Neural cell (in vitro differentiated cells): ENCODE data around the gene NUP50. TPM values are rescaled to one million over a fixed set of nuclear protein-coding genes. Genes with fewer than 3 reads are reported as not detected.

Experiments used
- H2AFZ ChIP-seq: fragments of 200-600, 300-800 bp; sonication (generic), shearing (Covaris generic); 2 replicates; pipeline ENCODE4 v1.6.0; 2014; ENCODE audit warnings: low read depth, mild to moderate bottlenecking, antibody characterized with exemption, low read length, moderate library complexity
- H3F3A ChIP-seq: fragments of 200-600 bp; shearing (Covaris generic); 2 replicates; pipeline ENCODE4 v1.6.1; 2016; ENCODE audit warnings: mild to moderate bottlenecking, moderate library complexity, mixed read lengths, antibody characterized with exemption, low read length; ENCODE audit not compliant: insufficient read depth, poor library complexity, severe bottlenecking
- H3K27ac ChIP-seq: fragments of 200-600, 300-800 bp; sonication (generic), shearing (Covaris generic); 2 replicates; pipeline ENCODE4 v1.5.1; 2014; ENCODE audit warnings: mild to moderate bottlenecking, low read length, moderate library complexity
- H3K27me3 ChIP-seq: fragments of 300-800, 200-600 bp; sonication (generic), shearing (Covaris generic); 2 replicates; pipeline ENCODE4 v1.6.0; 2014; ENCODE audit warnings: mild to moderate bottlenecking, low read depth, low read length, moderate library complexity; ENCODE audit not compliant: insufficient read depth
- H3K36me3 ChIP-seq: fragments of 300-800, 200-600 bp; sonication (generic), shearing (Covaris generic); 2 replicates; pipeline ENCODE4 v1.5.1; 2014; ENCODE audit warnings: mild to moderate bottlenecking, antibody characterized with exemption, low read length, moderate library complexity; ENCODE audit not compliant: insufficient read depth
- H3K4me2 ChIP-seq: fragments of 300-800, 200-600 bp; sonication (generic), shearing (Covaris generic); 2 replicates; pipeline ENCODE4 v1.6.0; 2014; ENCODE audit warnings: mild to moderate bottlenecking, low read length
- H3K4me3 ChIP-seq: fragments of 300-800, 200-600 bp; sonication (generic), shearing (Covaris generic); 2 replicates; pipeline ENCODE4 v1.5.1; 2014; ENCODE audit warnings: mild to moderate bottlenecking, low read length, moderate library complexity
- H3K79me2 ChIP-seq: fragments of 200-600 bp; shearing (Covaris generic); replicated peaks from 2 replicates; pipeline ENCODE4 v1.6.0; 2014; ENCODE audit warnings: mild to moderate bottlenecking, low read length, moderate library complexity; ENCODE audit not compliant: insufficient read depth
- H3K9ac ChIP-seq: fragments of 300-800, 200-600 bp; sonication (generic), shearing (Covaris generic); 2 replicates; pipeline ENCODE4 v1.6.1; 2016; ENCODE audit warnings: mild to moderate bottlenecking, low read length, mixed read lengths
- H3K9me2 ChIP-seq: fragments of 200-600 bp; shearing (Covaris generic); 2 replicates; pipeline ENCODE4 v1.6.1; 2016; ENCODE audit warnings: mild to moderate bottlenecking, low read length, mixed read lengths; ENCODE audit not compliant: insufficient read depth
- H3K9me3 ChIP-seq: fragments of 200-600, 300-800 bp; sonication (generic), shearing (Covaris generic); 2 replicates; pipeline ENCODE4 v1.6.1; 2016; ENCODE audit warnings: mild to moderate bottlenecking, mixed run types, low read length, moderate library complexity, mixed read lengths
- H4K20me1 ChIP-seq: fragments of 200-600 bp; shearing (Covaris generic); 2 replicates; pipeline ENCODE4 v1.6.1; 2016; ENCODE audit warnings: mild to moderate bottlenecking, mixed run types; ENCODE audit not compliant: insufficient read depth
- EP300 ChIP-seq: fragments of 450-650 bp; conservative IDR thresholded peaks from 2 replicates; pipeline ENCODE4 v1.6.1; 2014; ENCODE audit warnings: antibody characterized with exemption, mild to moderate bottlenecking, moderate library complexity; ENCODE audit not compliant: poor library complexity, severe bottlenecking
- EZH2 ChIP-seq: fragments of 200-600, 300-800 bp; shearing (Covaris generic), sonication (generic); IDR thresholded peaks from 2 replicates; pipeline ENCODE4 v1.6.1; 2014; ENCODE audit warnings: antibody characterized with exemption, low read length, borderline replicate concordance, mild to moderate bottlenecking; ENCODE audit not compliant: insufficient read depth, poor library complexity, severe bottlenecking
- MXI1 ChIP-seq: fragments of 450-650 bp; conservative IDR thresholded peaks from 2 replicates; pipeline ENCODE4 v1.6.1; 2014; ENCODE audit warnings: antibody characterized with exemption, mild to moderate bottlenecking; ENCODE audit not compliant: poor library complexity, severe bottlenecking
- POLR2AphosphoS5 ChIP-seq: IDR thresholded peaks from 2 replicates; pipeline ENCODE4 v1.6.1; 2012
- RAD21 ChIP-seq: fragments of 450-650 bp; conservative IDR thresholded peaks from 2 replicates; pipeline ENCODE4 v1.6.1; 2014; ENCODE audit warnings: antibody characterized with exemption, mild to moderate bottlenecking, moderate library complexity
- SMC3 ChIP-seq: fragments of 450-650 bp; conservative IDR thresholded peaks from 2 replicates; pipeline ENCODE4 v1.6.1; 2014; ENCODE audit warnings: antibody characterized with exemption, mild to moderate bottlenecking, moderate library complexity; ENCODE audit not compliant: poor library complexity
- TAF1 ChIP-seq: IDR thresholded peaks from 2 replicates; pipeline ENCODE4 v1.6.1; 2012; ENCODE audit warnings: low read depth
- polyA plus RNA-seq: library from polyadenylated mRNA; depleted of rRNA; stranded (reverse); fragments of >200 nt; gene quantifications from 2 replicates; pipeline ENCODE4 v1.2.3, GENCODE V29; 2014
- TF ChIP-seq, protein P1 (sequence below): fragments of 450-650 bp; IDR thresholded peaks from 2 replicates; pipeline ENCODE4 v1.5.1; 2014; ENCODE audit warnings: antibody characterized with exemption, mild to moderate bottlenecking, moderate library complexity; ENCODE audit not compliant: poor library complexity, severe bottlenecking
- TF ChIP-seq, protein P2 (sequence below): IDR thresholded peaks from 2 replicates; pipeline ENCODE4 v1.6.1; 2012; ENCODE audit warnings: borderline replicate concordance

NUP50 gene
- polyA plus RNA-seq, 1 donor from 2014 or later = 38.7 TPM

DNA sequence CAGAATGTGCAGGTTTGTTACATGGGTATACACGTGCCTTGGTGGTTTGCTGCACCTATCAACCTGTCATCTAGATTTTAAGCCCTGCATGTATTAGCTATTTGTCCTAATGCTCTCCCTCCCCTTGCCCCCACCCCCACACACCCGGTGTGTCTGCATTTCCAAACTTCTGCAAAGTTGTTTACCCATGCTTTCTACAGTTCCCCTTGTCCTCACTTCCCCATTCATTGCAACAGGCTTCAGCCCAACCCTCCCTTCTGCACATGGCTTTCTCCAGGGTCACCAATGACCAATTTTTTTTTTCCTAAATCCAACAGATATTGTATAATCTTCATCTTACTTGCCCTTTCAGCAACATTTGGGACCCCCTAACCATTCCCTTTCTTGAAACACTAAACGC lies 32.0 kb upstream of the NUP50 start:
- no peak overlapping the region for H3K9ac ChIP-seq
- H3K79me2 ChIP-seq = no peaks in the 10 kb centered on the region
- TF ChIP-seq, protein P1, sequence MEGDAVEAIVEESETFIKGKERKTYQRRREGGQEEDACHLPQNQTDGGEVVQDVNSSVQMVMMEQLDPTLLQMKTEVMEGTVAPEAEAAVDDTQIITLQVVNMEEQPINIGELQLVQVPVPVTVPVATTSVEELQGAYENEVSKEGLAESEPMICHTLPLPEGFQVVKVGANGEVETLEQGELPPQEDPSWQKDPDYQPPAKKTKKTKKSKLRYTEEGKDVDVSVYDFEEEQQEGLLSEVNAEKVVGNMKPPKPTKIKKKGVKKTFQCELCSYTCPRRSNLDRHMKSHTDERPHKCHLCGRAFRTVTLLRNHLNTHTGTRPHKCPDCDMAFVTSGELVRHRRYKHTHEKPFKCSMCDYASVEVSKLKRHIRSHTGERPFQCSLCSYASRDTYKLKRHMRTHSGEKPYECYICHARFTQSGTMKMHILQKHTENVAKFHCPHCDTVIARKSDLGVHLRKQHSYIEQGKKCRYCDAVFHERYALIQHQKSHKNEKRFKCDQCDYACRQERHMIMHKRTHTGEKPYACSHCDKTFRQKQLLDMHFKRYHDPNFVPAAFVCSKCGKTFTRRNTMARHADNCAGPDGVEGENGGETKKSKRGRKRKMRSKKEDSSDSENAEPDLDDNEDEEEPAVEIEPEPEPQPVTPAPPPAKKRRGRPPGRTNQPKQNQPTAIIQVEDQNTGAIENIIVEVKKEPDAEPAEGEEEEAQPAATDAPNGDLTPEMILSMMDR = no peak
- no peak for TF ChIP-seq TAF1
- TF ChIP-seq, protein P2, sequence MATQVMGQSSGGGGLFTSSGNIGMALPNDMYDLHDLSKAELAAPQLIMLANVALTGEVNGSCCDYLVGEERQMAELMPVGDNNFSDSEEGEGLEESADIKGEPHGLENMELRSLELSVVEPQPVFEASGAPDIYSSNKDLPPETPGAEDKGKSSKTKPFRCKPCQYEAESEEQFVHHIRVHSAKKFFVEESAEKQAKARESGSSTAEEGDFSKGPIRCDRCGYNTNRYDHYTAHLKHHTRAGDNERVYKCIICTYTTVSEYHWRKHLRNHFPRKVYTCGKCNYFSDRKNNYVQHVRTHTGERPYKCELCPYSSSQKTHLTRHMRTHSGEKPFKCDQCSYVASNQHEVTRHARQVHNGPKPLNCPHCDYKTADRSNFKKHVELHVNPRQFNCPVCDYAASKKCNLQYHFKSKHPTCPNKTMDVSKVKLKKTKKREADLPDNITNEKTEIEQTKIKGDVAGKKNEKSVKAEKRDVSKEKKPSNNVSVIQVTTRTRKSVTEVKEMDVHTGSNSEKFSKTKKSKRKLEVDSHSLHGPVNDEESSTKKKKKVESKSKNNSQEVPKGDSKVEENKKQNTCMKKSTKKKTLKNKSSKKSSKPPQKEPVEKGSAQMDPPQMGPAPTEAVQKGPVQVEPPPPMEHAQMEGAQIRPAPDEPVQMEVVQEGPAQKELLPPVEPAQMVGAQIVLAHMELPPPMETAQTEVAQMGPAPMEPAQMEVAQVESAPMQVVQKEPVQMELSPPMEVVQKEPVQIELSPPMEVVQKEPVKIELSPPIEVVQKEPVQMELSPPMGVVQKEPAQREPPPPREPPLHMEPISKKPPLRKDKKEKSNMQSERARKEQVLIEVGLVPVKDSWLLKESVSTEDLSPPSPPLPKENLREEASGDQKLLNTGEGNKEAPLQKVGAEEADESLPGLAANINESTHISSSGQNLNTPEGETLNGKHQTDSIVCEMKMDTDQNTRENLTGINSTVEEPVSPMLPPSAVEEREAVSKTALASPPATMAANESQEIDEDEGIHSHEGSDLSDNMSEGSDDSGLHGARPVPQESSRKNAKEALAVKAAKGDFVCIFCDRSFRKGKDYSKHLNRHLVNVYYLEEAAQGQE = no peak
- TF ChIP-seq MXI1 = no peak
- no peak for TF ChIP-seq RAD21
- no peak for TF ChIP-seq EZH2
- H4K20me1 ChIP-seq = no peaks in the 10 kb centered on the region
- H3K9me2 ChIP-seq = no peaks in the 10 kb centered on the region
- no peak overlapping the region for H3K27ac ChIP-seq
- no peak overlapping the region for H2AFZ ChIP-seq
- H3K27me3 ChIP-seq = no peaks in the 10 kb centered on the region
- no peak overlapping the region for H3K4me2 ChIP-seq
- H3F3A ChIP-seq = no peaks in the 10 kb centered on the region
- H3K9me3 ChIP-seq = no peaks in the 10 kb centered on the region
- no peak overlapping the region for H3K4me3 ChIP-seq
- peaks cover 7% of the 10 kb centered on the region for H3K36me3 ChIP-seq

DNA sequence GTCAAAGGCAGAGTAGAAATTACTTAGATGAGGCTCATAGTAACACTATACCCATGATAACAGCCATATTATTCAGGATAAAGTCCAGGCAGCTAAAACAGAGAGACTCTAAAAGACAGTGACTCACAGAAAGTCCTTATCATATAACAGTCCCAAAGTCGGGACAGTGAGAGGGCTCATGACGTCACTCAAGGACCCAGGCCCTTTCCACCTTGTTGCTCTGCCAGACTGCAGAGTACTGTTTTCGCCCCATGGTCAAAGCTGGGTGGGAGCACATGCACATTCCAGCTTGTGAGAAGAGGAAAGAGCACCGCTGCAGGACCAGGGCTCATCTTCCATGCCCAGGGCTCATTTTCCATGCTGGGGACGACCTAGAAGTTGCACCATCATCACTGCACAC lies 29.4 kb upstream of the NUP50 start:
- H3K9ac ChIP-seq = no peak overlapping the region
- TF ChIP-seq EZH2 (no peak), EP300 (no peak), MXI1 (no peak), SMC3 (no peak), RAD21 (no peak), TAF1 (no peak), POLR2AphosphoS5 (no peak)
- TF ChIP-seq, protein P1 = no peak
- TF ChIP-seq, protein P2 = no peak
- H2AFZ ChIP-seq = no peak overlapping the region
- H3K4me3 ChIP-seq = no peak overlapping the region
- peaks cover 7% of the 10 kb centered on the region for H3K36me3 ChIP-seq
- no peak overlapping the region for H3K27ac ChIP-seq
- no peaks in the 10 kb centered on the region for H4K20me1 ChIP-seq
- H3K9me2 ChIP-seq = no peaks in the 10 kb centered on the region
- H3K4me2 ChIP-seq = no peak overlapping the region
- H3K79me2 ChIP-seq = no peaks in the 10 kb centered on the region
- H3K27me3 ChIP-seq = no peaks in the 10 kb centered on the region
- no peaks in the 10 kb centered on the region for H3K9me3 ChIP-seq
- no peaks in the 10 kb centered on the region for H3F3A ChIP-seq
